Sciatic nerve (tissue), 2 donors: ENCODE data around the gene MTFP1. TPM values are rescaled to one million over a fixed set of nuclear protein-coding genes. Genes with fewer than 3 reads are reported as not detected.
A peak's percentile ranks its signal among the peaks of the same experiment; 100 is the strongest.
"Not testable (repeated sequence)": the region's sequence is repeated elsewhere in the genome, so short reads cannot be mapped to it uniquely, and the experiment has no call there.

Experiments used
- ATAC-seq: fragments of 200-7000 bp; cut with Tn5 transposase; one replicate; pipeline ENCODE4 v1.9.1; 2020; ENCODE audit warnings: mild to moderate bottlenecking, moderate library complexity
- DNase-seq: peaks from one replicate; pipeline ENCODE4 v3.0.0-alpha.2; 2020; ENCODE audit warnings: low spot score
- intact Hi-C: fragments of 100-400 bp; cut with DNase I; formaldehyde crosslinking; loops from one replicate; pipeline ENCODE4 v1.14.2; 2022
- total RNA-seq: library from RNA; stranded (reverse); fragmentation: NEBNext Ultra II Directional; extraction: Animal tissue kit (Norgen Biotek cat#: 25700); gene quantifications from one replicate; pipeline ENCODE4 v1.2.1, GENCODE V29; 2021
- donor health status: DM: no; HTN: no; CAD: no.
- donor health status: DM: no; HTN: no; CAD: no.

MTFP1 gene
- total RNA-seq, 1 donor from 2014 or later, result 3.6 TPM

DNA sequence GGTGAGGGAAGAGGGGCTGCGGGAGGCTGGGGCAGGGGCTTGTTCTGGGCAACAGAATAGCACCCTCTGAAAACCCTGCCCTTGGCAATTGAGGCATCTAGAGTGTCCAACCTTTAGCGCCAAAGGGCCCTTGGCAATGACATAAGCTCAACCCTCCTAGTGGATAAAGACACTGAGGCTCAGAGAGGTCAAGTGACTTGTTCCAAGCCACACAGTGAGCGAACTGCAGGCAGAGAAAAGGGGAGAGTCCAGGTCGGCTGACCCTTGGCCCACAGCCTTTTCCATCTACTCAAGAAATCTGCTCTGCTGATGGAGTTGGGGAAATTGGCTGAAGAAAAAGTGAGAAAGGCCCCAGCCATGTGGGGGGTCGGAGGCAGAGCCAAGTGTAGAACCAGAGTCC lies 25.9 kb upstream of the MTFP1 start:
- intact Hi-C loops, result loop anchor here (2.0 to 5.0 kb wide), 2 partner anchors 23 to 93 kb away; no protein-coding TSS in a partner anchor
- ATAC-seq (peak; percentile 6), DNase-seq (no peak)

DNA sequence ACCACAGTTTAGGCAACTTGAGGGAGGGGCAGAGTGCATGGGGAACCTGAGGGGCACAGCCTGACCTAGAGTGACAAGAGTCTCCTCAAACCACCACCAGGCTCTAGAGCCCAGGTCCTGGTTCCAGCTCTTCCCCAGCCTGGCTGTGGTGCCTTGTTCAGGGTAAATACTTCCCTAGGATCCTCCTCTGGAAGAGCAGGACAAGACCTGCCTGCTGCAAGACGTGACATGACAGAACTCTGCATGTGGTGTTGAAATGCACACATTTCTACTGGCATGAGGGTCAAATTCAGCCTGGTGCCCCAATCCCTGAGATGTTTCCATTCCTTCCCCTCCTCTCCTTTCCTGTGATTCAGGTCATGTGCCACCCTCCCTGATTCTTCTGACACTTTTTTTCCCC lies 25.4 kb upstream of the MTFP1 start:
- intact Hi-C loops, result no loop called here

DNA sequence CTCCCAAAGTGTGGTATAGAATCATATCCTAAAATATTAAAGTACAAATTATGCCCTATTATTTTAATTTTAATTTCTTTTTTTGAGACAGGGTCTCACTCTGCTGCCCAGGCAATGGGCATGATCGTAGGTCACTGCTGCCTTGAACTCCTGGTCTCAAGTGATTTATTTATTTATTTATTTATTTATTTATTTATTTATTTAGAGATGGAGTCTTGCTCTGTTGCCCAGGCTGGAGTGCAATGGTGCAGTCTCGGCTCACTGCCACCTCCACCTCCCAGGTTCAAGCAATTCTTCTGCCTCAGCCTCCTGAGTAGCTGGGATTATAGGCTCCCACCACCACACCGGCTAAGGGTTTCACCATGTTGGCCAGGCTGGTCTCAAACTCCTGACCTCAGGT lies 24.5 kb upstream of the MTFP1 start:
- ATAC-seq, intact Hi-C loops, DNase-seq: not testable (repeated sequence)

More for the DNA sequence above, 25.4 kb upstream of the MTFP1 start:
- ATAC-seq, result no peak
- DNase-seq, result no peak

DNA sequence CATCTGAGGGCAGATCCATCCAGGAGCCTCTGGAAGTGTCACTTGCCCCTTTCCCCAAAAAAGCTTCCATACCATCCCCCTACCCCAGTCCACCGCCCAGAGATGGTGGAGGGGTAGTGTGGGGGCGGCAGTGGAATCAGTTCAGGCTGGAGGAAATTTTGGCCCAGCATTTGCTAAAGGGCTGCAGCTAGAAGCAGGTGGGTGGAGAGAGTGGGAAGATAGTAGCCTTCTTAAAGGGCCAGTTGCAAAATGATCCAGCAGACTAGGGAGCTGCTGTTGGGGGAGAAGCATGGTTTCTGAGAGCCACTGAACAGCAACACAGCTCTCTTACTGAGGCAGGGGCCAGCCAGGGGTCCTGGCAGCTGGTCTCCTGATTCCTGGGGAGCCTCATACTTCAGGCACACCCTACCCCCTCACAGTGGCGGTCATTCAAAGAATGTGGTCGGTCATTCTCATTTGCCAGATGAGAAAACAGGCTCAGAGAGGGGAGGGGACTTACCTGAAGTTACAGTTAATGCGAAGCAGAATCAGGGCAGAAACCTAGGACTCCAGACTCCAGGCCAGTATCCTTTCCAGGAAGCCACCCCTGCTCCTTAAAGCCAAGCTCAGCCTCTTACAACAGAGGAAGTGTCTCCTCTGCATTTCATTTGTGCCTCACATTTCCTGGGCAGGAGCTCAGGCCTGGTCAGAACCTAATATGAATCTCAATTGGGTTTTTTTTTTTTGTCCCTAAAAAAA lies 23.4 kb upstream of the MTFP1 start:
- intact Hi-C loops, result no loop called here

DNA sequence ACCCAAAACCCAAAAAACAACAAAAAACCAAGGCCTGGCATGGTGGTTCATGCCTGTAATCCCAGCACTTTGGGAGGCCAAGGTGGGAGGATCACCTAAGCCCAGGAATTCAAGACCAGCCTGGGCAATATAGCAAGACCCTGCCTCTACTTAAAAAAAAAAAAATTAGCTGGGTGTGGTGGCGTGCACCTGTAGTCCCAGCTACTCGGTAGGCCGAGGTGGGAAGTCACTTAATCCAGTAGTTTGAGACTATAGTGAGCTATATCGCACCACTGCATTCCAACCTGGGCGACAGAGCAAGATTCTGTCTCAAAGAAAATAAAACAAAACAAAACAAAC lies 22.8 kb upstream of the MTFP1 start:
- ATAC-seq, intact Hi-C loops, DNase-seq: not testable (repeated sequence)

More for the DNA sequence above, 23.4 kb upstream of the MTFP1 start:
- ATAC-seq (no peak), DNase-seq (no peak)

DNA sequence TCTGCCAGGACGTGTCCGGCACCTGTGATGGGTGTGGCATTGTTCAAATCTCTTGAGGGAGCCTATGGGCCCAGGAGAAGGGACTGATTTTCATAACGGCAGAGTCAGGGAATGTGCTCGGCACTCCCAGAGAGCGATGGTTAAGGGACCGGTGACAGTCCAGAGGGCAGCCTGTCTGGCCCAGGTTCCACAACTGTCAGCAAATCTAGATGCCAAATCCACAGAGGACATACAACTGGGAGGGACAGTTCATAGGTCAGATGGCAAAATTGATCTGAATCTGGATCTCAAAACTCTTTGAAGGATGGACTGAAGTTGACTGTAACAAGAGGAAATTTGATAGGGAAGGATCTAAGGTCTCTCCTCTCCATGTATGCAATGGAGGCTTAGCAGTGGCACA lies 21.3 kb upstream of the MTFP1 start:
- intact Hi-C loops, result no loop called here
- ATAC-seq (no peak), DNase-seq (no peak)

DNA sequence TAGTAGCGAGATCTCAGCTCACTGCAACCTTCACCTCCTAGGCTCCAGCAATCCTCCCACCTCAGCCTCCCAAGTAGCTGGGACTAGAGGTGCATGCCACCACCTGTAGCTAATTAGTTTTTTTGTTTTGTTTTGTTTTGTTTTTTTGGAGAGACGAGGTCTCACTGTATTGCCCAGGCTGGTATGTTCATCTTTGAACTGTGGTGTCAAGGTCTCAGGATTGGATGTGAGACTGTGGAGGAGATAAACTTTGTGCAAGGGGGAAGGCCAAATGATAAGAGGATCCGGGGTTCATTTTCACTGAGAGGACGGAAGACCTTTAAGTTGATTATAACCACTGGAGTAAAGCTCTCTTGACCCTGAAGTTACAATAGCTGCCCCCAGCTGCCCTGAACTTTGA lies 19.8 kb upstream of the MTFP1 start:
- DNase-seq, result no peak
- intact Hi-C loops, result no loop called here
- ATAC-seq, result no peak

DNA sequence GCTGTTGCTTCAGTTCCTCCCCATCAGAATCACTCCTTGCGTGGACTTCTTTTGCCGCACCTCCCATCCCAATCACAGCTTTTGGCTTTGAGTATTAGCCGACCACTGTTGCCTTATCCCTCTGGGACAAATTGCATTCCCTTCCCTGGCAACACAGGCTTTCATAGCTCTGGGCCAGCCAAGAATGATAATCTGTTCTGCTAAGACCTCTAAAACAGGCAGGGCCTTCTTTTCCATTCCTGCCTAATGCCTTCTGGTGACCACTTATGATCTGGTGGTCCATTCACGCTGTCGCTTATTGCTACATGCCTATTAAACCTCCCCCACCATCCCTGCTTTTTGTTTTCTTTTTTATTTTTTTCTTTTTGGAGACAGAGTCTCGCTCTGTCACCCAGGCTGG lies 19.2 kb upstream of the MTFP1 start:
- DNase-seq (no peak), ATAC-seq (no peak)
- intact Hi-C loops, result no loop called here

DNA sequence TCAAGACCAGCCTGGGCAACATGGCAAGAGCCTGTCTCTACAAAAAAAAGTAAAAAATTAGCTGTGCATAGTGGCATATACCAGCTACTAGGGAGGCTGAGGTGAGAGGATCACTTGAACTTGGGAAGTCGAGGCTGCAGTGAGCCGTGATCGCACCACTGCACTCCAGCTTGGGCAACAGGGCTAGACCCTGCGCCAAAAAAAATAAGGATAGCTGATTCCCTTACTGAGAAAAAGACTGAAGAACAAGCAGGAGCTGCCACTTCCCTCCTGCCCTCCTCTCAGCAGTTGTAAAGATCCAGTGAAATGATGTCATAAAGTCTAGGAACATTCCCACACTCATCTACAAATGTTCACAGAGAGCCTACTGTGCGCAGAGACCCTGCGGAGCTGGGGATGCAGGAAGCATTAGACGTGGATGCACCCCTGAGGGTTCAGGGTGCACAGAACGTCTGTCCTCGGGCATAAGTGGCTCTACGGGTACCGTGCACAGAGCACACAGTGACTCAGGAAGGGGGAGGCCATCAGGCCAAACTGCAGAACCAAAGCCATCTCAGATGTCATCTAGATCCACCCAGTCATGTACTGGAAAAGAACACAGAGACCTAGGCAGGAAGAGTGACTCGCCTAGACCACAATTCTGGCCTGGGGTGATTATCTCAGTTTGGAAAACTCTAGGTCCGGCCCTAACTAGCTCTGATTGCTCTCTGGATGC lies 17.0 kb upstream of the MTFP1 start:
- intact Hi-C loops, result no loop called here
- peak; percentile 25 for ATAC-seq
- no peak for DNase-seq

DNA sequence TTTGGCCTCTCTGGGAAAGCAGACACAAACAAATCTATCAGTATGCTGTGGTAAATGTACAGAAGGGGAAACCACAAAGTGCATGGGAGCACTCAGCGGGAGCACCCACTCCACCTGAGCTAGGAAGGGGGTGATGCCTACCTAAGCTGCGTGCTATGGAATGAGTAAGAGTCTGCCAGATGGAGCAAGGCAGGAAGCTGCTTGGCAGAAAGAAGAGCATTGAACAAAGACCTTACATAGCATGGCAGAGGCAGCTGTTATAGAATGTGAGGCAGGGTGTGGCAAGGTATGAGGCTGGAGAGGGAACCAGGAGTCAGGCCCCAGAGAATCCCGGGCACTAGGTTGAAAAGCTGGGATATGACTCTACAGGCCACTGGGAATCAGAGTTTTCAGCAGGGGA lies 13.8 kb upstream of the MTFP1 start:
- DNase-seq (no peak), ATAC-seq (no peak)
- intact Hi-C loops, result no loop called here

DNA sequence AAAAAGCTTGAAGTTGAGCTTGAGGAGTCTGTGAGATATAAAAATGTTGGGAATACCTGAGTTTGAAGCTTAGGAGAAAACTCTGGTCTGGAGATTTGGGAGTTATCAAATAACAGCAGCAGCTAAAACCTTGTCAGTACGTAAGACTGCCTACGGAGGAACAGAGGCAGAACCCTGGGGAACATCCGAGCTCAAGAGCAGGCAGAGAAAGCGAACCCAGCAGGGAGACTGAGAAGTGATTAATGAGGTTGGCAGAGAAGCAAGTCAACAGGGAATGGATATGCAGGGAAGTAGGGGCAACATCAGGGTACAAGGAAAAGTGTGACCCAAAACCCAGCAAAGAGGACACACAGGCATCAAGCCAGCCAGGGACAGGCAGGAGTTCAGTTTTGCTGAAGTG lies 12.6 kb upstream of the MTFP1 start:
- intact Hi-C loops, result no loop called here

DNA sequence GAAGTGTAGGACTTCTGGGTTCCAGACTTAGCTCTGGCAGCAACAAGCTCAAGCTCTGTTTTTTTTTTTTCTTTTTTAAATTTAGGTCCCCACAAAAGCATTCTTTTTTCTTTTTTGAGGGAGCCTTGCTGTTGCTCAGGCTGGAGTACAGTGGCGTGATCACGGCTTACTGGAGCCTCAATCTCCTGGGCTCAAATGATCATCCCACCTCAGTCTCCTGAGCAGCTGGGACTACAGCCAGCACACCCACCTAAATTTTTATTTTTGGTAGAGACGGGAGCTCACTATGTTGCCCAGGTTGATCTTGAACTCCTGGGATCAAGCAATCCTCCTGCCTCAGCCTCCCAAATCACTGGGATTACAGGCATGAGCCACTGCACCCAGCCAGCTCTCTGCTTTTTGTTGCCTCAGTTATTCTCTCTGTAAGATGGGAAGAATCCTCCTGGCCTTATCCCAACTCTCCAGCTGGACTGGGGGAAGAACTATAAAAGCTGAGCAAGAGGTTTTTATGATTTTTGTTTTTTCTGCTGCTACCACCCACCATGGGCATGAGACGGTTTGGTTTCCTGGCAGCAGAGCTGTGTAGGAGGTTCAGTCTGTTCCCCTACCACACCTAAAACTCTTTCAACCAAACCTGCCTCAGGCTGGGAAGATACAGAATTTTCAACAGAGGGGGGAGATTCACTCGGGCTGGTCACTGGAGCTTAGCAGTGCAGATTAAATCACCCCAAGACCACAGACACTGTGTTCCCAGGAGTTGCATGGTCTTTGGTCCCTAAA lies 11.6 kb upstream of the MTFP1 start:
- DNase-seq (no peak), ATAC-seq (no peak)
- intact Hi-C loops, result no loop called here

More for the DNA sequence above, 12.6 kb upstream of the MTFP1 start:
- ATAC-seq, result no peak
- DNase-seq, result no peak

DNA sequence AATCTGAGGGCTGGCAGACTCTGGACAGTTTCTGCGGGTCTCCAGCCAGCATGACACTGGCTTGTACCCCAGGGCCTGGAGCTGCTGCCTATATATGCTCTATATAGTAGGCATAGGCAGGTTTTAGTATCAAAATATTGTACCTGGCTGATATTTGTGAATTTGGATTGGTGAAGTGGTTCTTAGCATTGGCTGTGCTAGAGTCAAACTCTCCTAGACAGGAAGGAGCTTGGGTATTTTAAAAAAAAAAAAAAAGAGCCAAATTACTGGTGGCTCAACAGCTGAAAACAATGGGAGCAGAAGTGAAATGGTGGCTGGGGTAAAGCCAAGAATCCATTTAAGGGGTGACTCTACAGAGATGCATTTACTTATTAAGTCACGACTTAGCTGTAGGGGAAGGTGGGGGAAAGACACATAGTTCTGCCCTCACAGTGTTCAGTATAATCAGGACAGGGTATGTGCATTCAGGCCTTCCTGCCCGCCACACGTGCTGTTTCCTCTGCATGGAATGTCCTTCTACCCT lies 11.0 kb upstream of the MTFP1 start:
- ATAC-seq, result no peak
- no peak for DNase-seq
- intact Hi-C loops, result no loop called here

DNA sequence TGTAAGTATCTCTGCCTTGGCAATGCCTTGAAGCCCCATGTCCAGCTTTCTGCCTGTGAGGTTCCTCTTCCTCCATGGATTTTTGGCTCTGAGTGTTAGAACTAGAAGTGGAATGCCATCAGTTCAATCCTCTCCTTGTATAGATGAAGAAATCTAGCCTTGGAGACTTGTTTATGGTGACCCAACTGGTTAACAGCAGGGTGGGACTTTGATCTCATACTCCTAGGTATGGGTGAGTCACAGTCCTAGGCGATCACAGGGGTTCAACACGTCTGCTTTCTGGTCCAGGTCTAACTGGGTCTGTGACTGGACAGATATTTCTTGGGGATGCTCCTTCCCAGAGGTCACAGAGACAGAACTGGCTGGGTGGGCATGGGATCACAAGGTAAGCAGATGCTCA lies 9.2 kb upstream of the MTFP1 start:
- intact Hi-C loops, result no loop called here
- DNase-seq (no peak), ATAC-seq (no peak)

DNA sequence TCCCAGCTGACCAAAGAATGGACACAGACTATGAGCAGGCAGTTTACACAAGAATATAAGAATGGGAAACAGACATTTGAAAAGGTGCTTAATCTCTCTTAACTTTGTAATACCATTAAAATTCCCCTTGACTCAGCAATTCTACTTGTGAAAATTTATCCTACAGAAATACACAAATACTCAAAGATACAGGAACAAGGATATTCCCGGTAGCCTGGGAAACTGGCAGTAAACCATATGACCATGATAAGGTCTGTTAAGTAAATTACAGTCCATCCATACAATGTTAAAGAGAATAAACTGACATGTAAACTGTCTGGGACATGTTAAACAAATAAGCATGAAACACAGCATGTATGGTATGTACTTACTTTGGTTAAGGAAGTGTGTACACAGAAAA lies 8.7 kb upstream of the MTFP1 start:
- ATAC-seq (no peak), DNase-seq (no peak)
- intact Hi-C loops, result no loop called here

DNA sequence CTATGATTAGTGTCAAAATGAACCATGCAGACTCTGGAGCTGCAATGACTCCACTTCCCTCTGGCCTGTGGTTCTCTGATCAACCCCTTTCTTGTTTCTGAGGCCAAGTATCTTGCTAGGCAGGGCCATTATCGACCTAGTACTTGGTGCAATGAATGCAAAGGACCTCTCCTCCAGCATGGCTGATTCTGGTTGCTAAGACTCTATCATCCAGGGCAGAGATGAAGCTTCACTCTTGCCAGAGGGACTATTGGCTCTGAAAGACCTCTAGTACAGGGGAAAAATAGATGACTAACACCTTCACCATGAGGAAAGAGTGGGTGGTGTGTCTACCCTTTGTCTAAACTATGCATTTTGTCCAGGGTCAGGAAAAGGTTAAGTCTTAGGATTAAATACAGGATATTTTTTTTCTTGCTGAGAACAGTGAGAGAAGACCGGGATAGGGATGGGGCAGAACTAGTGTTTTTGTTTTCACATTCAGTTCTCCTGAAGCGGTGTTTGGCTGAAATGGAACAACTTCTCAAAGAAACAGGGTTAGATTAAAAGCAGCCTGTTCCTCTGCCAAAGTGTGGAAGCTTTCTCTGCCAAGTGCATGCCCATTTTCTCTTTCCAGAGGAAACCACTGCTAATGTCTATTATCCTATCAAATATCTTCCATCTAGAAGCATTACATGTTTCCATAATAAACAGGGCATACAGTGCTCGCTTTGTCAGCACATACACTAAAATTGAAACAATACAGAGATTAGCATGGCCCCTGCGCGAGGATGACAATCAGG lies 5.0 kb upstream of the MTFP1 start:
- intact Hi-C loops, result no loop called here
- ATAC-seq (no peak), DNase-seq (no peak)

DNA sequence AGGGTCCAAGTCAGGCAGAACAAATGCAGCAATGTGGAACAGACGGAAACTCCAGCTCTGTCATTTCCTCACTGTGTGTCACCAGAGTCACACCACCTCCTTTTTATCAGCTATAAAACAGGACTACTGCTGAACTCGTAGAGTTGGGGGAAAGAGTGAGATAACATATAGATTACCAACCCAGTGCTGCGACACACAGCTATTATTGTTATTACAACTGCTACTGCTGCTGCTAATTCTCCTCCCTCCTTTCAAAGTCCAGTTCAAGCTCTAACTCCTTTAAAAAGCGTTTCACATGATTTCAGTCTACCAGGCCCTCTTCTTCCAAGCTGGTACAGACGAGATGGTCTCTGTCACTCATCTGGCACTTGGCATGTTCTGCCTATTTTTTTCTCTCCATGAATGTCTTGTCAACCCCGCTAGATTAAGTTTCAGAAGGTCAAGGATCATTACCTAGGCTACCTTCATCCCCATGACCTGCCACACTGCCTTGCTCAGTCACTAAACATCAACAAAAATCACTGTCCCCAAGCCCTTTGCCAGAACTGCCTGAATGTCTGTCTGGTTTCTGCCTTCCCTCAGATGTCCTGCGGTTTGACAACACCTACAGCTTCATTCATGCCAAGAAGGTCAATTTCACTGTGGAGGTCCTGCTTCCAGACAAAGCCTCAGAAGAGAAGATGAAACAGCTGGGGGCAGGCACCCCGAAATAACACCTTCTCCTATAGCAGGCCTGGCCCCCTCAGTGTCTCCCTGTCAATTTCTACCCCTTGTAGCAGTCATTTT lies 3.7 kb upstream of the MTFP1 start:
- intact Hi-C loops, result loop anchor here (2.0 kb wide), 1 partner anchor 23 kb away; no protein-coding TSS in a partner anchor
- no peak for DNase-seq
- no peak for ATAC-seq
